HG02798 (cell line): Measurements from ENCODE around the gene ANKRD45.
"Not testable (repeated sequence)": the region's sequence is repeated elsewhere in the genome, so short reads cannot be mapped to it uniquely, and the experiment has no call there.

Source experiments
- ATAC-seq: cut with Tn5 transposase; IDR thresholded peaks from one replicate; pipeline ENCODE4 v1.9.1; 2021; ENCODE audit warnings: mild to moderate bottlenecking; ENCODE audit not compliant: unreplicated experiment, poor library complexity

Gene ANKRD45

GRCh38 chr1:173648880-173649605, 20.6 kb downstream of the ANKRD45 start:
- ATAC-seq: no peak

DNA sequence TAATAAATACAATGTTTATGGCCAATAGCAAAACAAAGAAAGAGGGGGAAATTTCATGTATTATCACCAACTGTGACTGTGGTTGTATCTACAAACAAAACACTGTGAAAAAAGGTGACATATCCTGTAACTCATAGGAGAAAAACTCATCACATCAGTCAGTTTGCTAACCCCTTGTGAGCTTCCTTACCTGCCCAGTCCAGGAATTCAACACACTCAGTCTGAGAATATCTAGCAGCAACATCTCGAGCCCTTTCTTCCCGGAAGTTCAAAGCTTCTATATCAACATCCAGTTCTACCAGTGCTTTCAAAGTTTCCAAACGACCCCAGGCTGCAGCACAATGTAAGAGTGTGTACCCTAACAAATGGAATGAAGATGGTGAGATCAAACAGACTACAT, 23.0 kb downstream of the ANKRD45 start:
- no peak for ATAC-seq

DNA sequence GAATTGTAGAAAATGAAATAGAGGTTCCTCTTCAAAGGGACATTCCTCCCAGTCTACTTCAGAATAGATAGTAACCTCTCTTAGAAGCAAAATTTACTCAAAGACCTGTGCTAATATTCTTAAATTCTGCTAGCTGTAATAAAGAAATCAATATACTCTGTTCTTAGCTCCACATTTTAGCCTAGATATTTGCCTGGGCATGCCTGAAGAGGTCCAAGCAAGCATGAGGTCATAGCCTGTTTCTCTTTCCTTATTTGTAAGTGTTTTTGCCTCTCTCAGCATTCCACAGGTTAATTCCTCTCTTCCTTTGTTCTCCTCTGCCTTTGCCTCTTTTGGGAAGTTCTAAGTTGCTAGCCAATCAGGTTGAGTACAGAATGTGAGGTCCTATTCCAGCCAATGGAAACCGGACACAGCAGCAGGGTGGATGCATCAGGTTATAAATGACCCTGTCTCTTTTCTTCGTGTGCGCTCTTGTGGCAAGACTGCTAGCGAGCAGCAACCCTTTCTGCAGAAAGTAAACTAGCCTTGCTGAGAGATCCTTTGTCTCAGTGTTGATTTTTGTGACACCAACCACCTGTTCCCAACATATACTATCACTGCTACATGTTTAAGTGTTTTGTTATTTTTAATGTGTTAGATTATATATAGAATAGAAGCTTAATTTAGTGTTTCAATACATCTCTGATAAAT, 27.1 kb downstream of the ANKRD45 start:
- not testable (repeated sequence) for ATAC-seq

- no peak for ATAC-seq
Observed at GRCh38 chr1:173639102-173639501, 30.5 kb downstream of the ANKRD45 start.

- ATAC-seq: no peak
Observed at GRCh38 chr1:173638043-173639021, 31.3 kb downstream of the ANKRD45 start.

- not testable (repeated sequence) for ATAC-seq
Observed at GRCh38 chr1:173637236-173638042, 32.2 kb downstream of the ANKRD45 start.

- ATAC-seq: no peak
Observed at GRCh38 chr1:173635116-173635515, 34.5 kb downstream of the ANKRD45 start, which contains the start of gene TEX50. TSS of gene TEX50 (plus strand) at chr1:173635338. CDS start at chr1:173635522, 184 bp downstream.

GRCh38 chr1:173628888-173629287, 40.8 kb downstream of the ANKRD45 start:
- no peak for ATAC-seq

DNA sequence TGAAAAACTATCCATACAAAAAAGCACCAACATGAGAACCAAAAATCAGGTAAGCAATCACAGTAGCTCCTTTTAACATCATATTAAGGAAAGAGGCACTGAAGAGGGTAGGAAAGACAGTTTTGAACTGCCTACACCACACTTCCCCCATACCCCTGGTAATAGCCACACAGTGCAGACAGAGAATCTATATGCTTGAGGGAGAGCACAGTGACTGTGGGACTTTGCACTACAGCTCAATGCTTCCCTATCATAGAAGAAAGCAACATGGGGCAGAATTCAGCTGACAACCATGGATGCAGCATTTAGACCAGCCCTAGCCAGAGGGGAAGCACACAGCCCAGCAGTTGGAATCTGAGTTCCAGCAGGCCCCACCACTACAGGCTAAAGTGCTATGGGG, 42.4 kb downstream of the ANKRD45 start:
- ATAC-seq: no peak

DNA sequence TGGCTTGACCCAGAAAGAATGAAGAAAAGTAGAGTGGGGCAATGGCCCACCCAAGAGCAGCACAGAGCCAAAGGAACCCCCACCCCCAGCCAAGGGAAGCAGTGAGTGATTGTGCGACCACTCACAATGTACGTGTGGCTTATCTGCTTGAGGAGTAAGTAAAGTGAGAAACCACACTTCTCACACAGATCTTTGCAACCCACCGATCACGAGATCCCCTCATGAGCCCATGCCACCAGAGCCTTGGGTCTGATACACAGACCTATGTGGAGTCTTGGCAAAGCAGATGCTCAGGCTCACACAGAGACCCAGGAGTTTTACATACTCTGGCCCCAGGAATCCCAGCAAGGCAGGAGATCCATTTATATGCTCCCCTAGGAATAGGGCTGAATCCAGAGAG, 52.8 kb downstream of the ANKRD45 start:
- no peak for ATAC-seq

DNA sequence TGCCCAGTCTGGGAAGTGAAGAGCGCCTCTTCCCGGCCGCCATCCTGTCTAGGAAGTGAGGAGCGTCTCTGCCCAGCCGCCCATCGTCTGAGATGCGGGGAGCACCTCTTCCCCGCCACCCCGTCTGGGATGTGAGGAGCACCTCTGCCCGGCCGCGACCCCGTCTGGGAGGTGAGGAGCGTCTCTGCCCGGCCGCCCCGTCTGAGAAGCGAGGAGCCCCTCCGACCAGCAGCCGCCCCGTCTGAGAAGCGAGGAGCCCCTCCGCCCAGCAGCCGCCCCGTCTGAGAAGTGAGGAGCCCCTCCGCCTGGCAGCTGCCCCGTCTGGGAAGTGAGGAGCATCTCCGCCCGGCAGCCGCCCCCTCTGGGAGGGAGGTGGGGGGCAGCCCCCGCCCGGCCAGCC, 56.6 kb downstream of the ANKRD45 start:
- not testable (repeated sequence) for ATAC-seq

GRCh38 chr1:173608503-173609216, 61.0 kb downstream of the ANKRD45 start:
- no peak for ATAC-seq

DNA sequence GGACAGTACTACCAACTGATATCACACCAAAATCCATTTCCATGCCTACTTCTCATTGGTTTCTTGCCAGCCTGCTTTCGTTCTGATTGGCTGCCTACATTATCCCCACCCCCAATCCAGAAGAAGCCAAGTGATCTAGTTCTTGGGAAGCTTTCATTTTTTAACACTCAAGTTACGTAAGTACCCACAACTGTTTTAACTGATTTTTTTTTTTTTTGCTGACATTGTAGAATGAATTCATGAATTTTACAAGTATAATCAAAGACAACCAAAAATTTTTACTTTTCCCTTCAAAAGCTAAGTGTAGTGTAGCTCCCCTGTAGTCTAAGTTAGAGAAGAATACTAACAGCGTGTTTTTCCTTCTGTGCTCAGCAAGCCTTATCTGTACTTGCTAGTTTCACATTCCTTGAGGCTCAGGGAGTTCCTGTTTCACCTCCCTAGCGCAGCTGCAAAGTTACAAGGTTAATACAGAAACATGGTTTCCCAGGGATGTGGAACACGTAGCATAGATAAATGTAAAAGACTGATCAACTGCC, 66.5 kb downstream of the ANKRD45 start, which contains the start of gene SLC9C2:
SLC9C2 (minus strand) TSS at position 17 of the 536 bp plus-strand sequence. CDS start 1,296 bp downstream, outside the sequence.
- no peak for ATAC-seq

GRCh38 chr1:173601588-173601987, 68.1 kb downstream of the ANKRD45 start:
- ATAC-seq: peak; percentile 41

DNA sequence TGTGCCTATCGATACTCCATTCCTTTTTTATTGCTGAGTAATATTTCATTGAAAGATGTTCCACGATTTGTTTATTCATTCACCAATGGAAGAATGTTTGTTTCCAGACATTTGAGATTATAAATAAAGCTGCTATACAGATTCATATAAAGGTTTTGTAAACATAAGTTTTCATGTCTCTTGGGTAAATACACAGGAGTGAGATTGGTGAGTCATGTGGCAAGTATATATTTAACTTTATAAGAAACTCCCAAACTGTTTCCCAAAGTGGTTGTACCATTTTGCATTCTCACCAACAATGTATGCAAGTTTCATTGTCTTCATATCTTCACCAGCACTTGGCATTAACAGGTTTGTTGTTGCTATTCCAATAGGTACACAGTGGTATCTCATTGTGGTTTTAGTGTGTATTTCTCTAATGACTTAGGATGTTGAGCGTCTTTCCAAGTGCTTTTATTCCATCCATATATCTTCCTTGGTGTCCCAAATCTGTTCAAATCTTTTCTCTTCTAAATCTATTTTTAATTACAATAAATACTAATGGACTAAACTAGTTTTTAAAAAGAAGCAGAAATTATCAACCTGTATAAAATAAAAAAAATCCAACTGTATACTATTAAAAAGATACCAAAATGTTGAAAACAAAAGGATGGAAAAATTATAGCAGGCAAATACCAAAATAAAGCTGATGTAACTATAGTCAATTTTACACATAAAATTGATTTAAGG, 73.4 kb downstream of the ANKRD45 start:
- no peak for ATAC-seq

- not testable (repeated sequence) for ATAC-seq
Observed at GRCh38 chr1:173591138-173591537, 78.5 kb downstream of the ANKRD45 start.

DNA sequence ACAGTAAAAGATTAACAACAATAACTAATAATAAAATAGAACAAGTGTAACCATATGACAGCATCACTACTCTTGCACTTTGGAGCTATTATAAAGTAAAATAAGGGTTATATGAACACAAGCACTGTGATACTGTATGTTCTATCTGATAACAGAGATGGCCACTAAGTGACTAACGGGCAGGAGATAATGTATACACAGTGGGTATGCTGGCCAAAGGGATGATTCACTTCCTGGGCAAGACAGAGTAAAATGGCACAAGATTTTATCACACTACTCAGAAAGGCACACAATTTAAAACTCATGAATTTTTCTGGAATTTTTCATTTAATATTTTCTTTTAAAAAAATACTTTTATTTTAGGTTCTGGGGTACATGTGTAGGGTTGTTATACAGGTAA, 79.1 kb downstream of the ANKRD45 start:
- ATAC-seq: no peak
